WTC11 (cell line): ENCODE data around the gene TBC1D24. TPM values are rescaled to one million over a fixed set of nuclear protein-coding genes. Genes with fewer than 3 reads are reported as not detected.

Experiments used
- AFF4 ChIP-seq: sonication (generic); formaldehyde crosslinking; IDR thresholded peaks from 2 replicates; pipeline ENCODE4 v1.8.1; 2023; ENCODE audit warnings: mild to moderate bottlenecking, missing genetic modification reagents, borderline replicate concordance
- ATF6 ChIP-seq: sonication (generic); formaldehyde crosslinking; IDR thresholded peaks from 2 replicates; pipeline ENCODE4 v1.8.1; 2023; ENCODE audit warnings: mild to moderate bottlenecking, missing genetic modification reagents
- CBFB ChIP-seq: sonication (generic); formaldehyde crosslinking; IDR thresholded peaks from 2 replicates; pipeline ENCODE4 v1.8.1; 2022; ENCODE audit warnings: mild to moderate bottlenecking, low read depth, missing genetic modification reagents
- ERG ChIP-seq: fragments of 250-450 bp; sonication (Bioruptor Pico); IDR thresholded peaks from 2 replicates; pipeline ENCODE4 v1.8.0; 2021; ENCODE audit warnings: mild to moderate bottlenecking
- FOXK1 ChIP-seq: sonication (generic); formaldehyde crosslinking; IDR thresholded peaks from 2 replicates; pipeline ENCODE4 v1.8.0; 2022; ENCODE audit warnings: mild to moderate bottlenecking, moderate library complexity, missing genetic modification reagents
- HMGXB4 ChIP-seq: sonication (generic); formaldehyde crosslinking; IDR thresholded peaks from 2 replicates; pipeline ENCODE4 v1.8.1; 2023; ENCODE audit warnings: mild to moderate bottlenecking, moderate library complexity, missing genetic modification reagents
- JAZF1 ChIP-seq: fragments of 250-450 bp; sonication (Bioruptor Pico); IDR thresholded peaks from 2 replicates; pipeline ENCODE4 v1.9.0; 2021; ENCODE audit warnings: moderate library complexity, mild to moderate bottlenecking, inconsistent platforms
- KAT7 ChIP-seq: sonication (generic); formaldehyde crosslinking; IDR thresholded peaks from 2 replicates; pipeline ENCODE4 v1.8.1; 2023; ENCODE audit warnings: missing genetic modification reagents, mild to moderate bottlenecking, borderline replicate concordance
- MYBL2 ChIP-seq: sonication (generic); formaldehyde crosslinking; IDR thresholded peaks from 2 replicates; pipeline ENCODE4 v1.8.1; 2023; ENCODE audit warnings: mild to moderate bottlenecking, moderate library complexity, missing genetic modification reagents
- NFE2L1 ChIP-seq: sonication (generic); formaldehyde crosslinking; IDR thresholded peaks from 2 replicates; pipeline ENCODE4 v1.8.1; 2023; ENCODE audit warnings: missing genetic modification reagents
- PRDM15 ChIP-seq: sonication (generic); formaldehyde crosslinking; IDR thresholded peaks from 2 replicates; pipeline ENCODE4 v1.8.0; 2022; ENCODE audit warnings: missing genetic modification reagents
- STAT6 ChIP-seq: sonication (generic); formaldehyde crosslinking; conservative IDR thresholded peaks from 2 replicates; pipeline ENCODE4 v1.8.1; 2023; ENCODE audit warnings: mild to moderate bottlenecking, low read depth, missing genetic modification reagents, moderate library complexity
- TCF7 ChIP-seq: sonication (generic); formaldehyde crosslinking; IDR thresholded peaks from 2 replicates; pipeline ENCODE4 v1.8.0; 2022; ENCODE audit warnings: mild to moderate bottlenecking, low read depth, missing genetic modification reagents, moderate library complexity
- TEAD4 ChIP-seq: sonication (generic); formaldehyde crosslinking; IDR thresholded peaks from 2 replicates; pipeline ENCODE4 v1.8.0; 2022; ENCODE audit warnings: mild to moderate bottlenecking, missing genetic modification reagents
- ZNF219 ChIP-seq: sonication (generic); formaldehyde crosslinking; IDR thresholded peaks from 2 replicates; pipeline ENCODE4 v1.8.0; 2023; ENCODE audit warnings: missing genetic modification reagents, mild to moderate bottlenecking, borderline replicate concordance
- ZNF232 ChIP-seq: sonication (generic); formaldehyde crosslinking; IDR thresholded peaks from 2 replicates; pipeline ENCODE4 v1.8.0; 2022; ENCODE audit warnings: mild to moderate bottlenecking, missing genetic modification reagents
- ZNF396 ChIP-seq: fragments of 250-450 bp; sonication (Bioruptor Pico); IDR thresholded peaks from 2 replicates; pipeline ENCODE4 v1.8.0; 2021; ENCODE audit warnings: mild to moderate bottlenecking, moderate library complexity, borderline replicate concordance
- ZNF416 ChIP-seq: fragments of 250-450 bp; sonication (Bioruptor Pico); IDR thresholded peaks from 2 replicates; pipeline ENCODE4 v1.9.0; 2021; ENCODE audit warnings: mild to moderate bottlenecking, inconsistent platforms
- ZSCAN18 ChIP-seq: fragments of 250-450 bp; sonication (Bioruptor Pico); IDR thresholded peaks from 2 replicates; pipeline ENCODE4 v2.1.2; 2022; ENCODE audit warnings: mild to moderate bottlenecking, moderate library complexity
- total RNA-seq: library from RNA; stranded (reverse); gene quantifications from 3 replicates; pipeline ENCODE4 v1.2.3, GENCODE V29; 2021

The TBC1D24 gene
- total RNA-seq, 1 experiment from 2014 or later: 21.0 TPM

GRCh38 chr16:2531696-2532493 lies 57.0 kb downstream of the TBC1D24 start (continued):
- TF ChIP-seq AFF4 (CRISPR knock-in tag) (no peak), KAT7 (CRISPR knock-in tag) (peak; percentile 95; the same call in 1 of the 2 replicates), FOXK1 (CRISPR knock-in tag) (peak; percentile 95), TEAD4 (CRISPR knock-in tag) (no peak), ZNF396 (CRISPR knock-in tag) (no peak), STAT6 (CRISPR knock-in tag) (no peak), ZNF219 (CRISPR knock-in tag) (no peak), JAZF1 (CRISPR knock-in tag) (no peak), ZNF416 (CRISPR knock-in tag) (0 out of 2 replicates have a peak, but pooled peaks have one; percentile 16), TCF7 (CRISPR knock-in tag) (no peak), PRDM15 (CRISPR knock-in tag) (no peak), MYBL2 (CRISPR knock-in tag) (0 out of 2 replicates have a peak, but pooled peaks have one; percentile 55), HMGXB4 (0 out of 2 replicates have a peak, but pooled peaks have one; percentile 75), ZNF232 (CRISPR knock-in tag) (peak; percentile 92; the same call in 1 of the 2 replicates), ERG (0 out of 2 replicates have a peak, but pooled peaks have one; percentile 15), ATF6 (no peak), ZSCAN18 (CRISPR knock-in tag) (no peak), CBFB (CRISPR knock-in tag) (peak; percentile 79; the same call in 1 of the 2 replicates), NFE2L1 (CRISPR knock-in tag) (no peak)
